ENCODE measurements around the gene GOLGA8A. TPM values are rescaled to one million over a fixed set of nuclear protein-coding genes. Genes with fewer than 3 reads are reported as not detected.

The GOLGA8A gene
- total RNA-seq, 2 experiments from 2014 or later: 123 to 126 TPM

Other genes with a start within 250 kb of the GOLGA8A start
- gene KATNBL1, start 227.7 kb downstream of the GOLGA8A start, total RNA-seq: 10 to 100 TPM; 36.2 to 37.0 TPM
- 100 to 1,000 TPM in 1 of 2 experiments, 10 to 100 TPM in 1; 96.7 to 101 TPM for gene EMC4, start 212.8 kb downstream of the GOLGA8A start, total RNA-seq
- 10 to 100 TPM; 19.2 to 20.1 TPM for gene SLC12A6, start 100.0 kb downstream of the GOLGA8A start, total RNA-seq
- gene NOP10, start 94.7 kb downstream of the GOLGA8A start, total RNA-seq: 100 to 1,000 TPM; 285 to 303 TPM
- not detected for gene NUTM1, start 94.5 kb downstream of the GOLGA8A start, total RNA-seq
- 10 to 100 TPM; 49.8 to 49.9 TPM for gene LPCAT4, start 70.6 kb downstream of the GOLGA8A start, total RNA-seq
- 100 to 1,000 TPM; 132 to 139 TPM for gene GOLGA8B, start 145.8 kb upstream of the GOLGA8A start, total RNA-seq